HEK293 (cell line): ENCODE data around the gene ARHGAP6.

ENCODE experiments used
- CTCF ChIA-PET: fragments of 350-600 bp; formaldehyde crosslinking; extraction: SDS; loops from one replicate; lab custom pipeline; 2021; ENCODE audit warnings: antibody characterized with exemption; lab: Yijun Ruan, JAX
- POLR2A ChIA-PET: fragments of 300-600 bp; formaldehyde crosslinking; extraction: SDS; loops from one replicate; lab custom pipeline; 2020; ENCODE audit warnings: antibody characterized with exemption, inconsistent platforms; lab: Yijun Ruan, JAX
- H3K27ac ChIP-seq: fragments of 200-500 bp; sonication (Bioruptor generic); 2 replicates; pipeline ENCODE4 v1.5.1; 2014; ENCODE audit warnings: low read depth, low read length, control low read depth, inconsistent platforms; ENCODE audit errors: extremely low read depth
- H3K36me3 ChIP-seq, 2 experiments: fragments of 200-500 bp in 1 of 2; sonication (Bioruptor generic) in 1 of 2; 1 replicate in 1 of 2; 2 replicates in 1 of 2; pipeline ENCODE4 v1.5.1; 2014 to 2017; ENCODE audit warnings: inconsistent platforms in 2 of 2, low read length in 2 of 2; ENCODE audit not compliant: control insufficient read depth in 2 of 2, insufficient read depth in 1 of 2
- H3K4me1 ChIP-seq: fragments of 200-500 bp; sonication (Bioruptor generic); 2 replicates; pipeline ENCODE4 v1.5.1; 2014; ENCODE audit warnings: mild to moderate bottlenecking, low read length, inconsistent platforms; ENCODE audit not compliant: control insufficient read depth, insufficient read depth
- H3K4me3 ChIP-seq: 2 replicates; pipeline ENCODE4 v1.5.1; 2011; ENCODE audit warnings: low read depth, mild to moderate bottlenecking, control low read depth, low read length, moderate library complexity
- H3K9me3 ChIP-seq: fragments of 200-500 bp; sonication (Bioruptor generic); 2 replicates; pipeline ENCODE4 v1.5.1; 2014; ENCODE audit warnings: low read depth, low read length, inconsistent platforms; ENCODE audit not compliant: control insufficient read depth, insufficient read depth
- CTCF ChIP-seq: fragments of 450-650 bp; formaldehyde crosslinking; IDR thresholded peaks from 2 replicates; pipeline ENCODE4 v1.5.1; 2016; ENCODE audit warnings: missing biosample characterization, missing genetic modification characterization
- EGR2 ChIP-seq: fragments of 450-650 bp; formaldehyde crosslinking; IDR thresholded peaks from 2 replicates; pipeline ENCODE4 v1.5.1; 2016; ENCODE audit warnings: low read depth, missing biosample characterization, missing genetic modification characterization
- IKZF3 ChIP-seq: fragments of 450-650 bp; IDR thresholded peaks from 2 replicates; pipeline ENCODE4 v1.5.0; 2018; ENCODE audit warnings: missing biosample characterization, mild to moderate bottlenecking, missing genetic modification characterization, moderate library complexity
- KLF16 ChIP-seq: fragments of 450-650 bp; formaldehyde crosslinking; IDR thresholded peaks from 2 replicates; pipeline ENCODE4 v1.5.1; 2017; ENCODE audit warnings: missing biosample characterization, missing genetic modification characterization
- PRDM4 ChIP-seq: fragments of 450-650 bp; formaldehyde crosslinking; IDR thresholded peaks from 2 replicates; pipeline ENCODE4 v1.5.1; 2017; ENCODE audit warnings: missing biosample characterization, missing genetic modification characterization
- SCRT2 ChIP-seq: fragments of 450-650 bp; formaldehyde crosslinking; IDR thresholded peaks from 2 replicates; pipeline ENCODE4 v1.5.1; 2016; ENCODE audit warnings: missing biosample characterization, missing genetic modification characterization
- ZBTB1 ChIP-seq: fragments of 450-650 bp; formaldehyde crosslinking; IDR thresholded peaks from 2 replicates; pipeline ENCODE4 v1.5.1; 2016; ENCODE audit warnings: missing biosample characterization, missing genetic modification characterization
- ZBTB48 ChIP-seq: fragments of 450-650 bp; formaldehyde crosslinking; IDR thresholded peaks from 2 replicates; pipeline ENCODE4 v1.5.1; 2016; ENCODE audit warnings: missing biosample characterization, missing genetic modification characterization
- ZBTB6 ChIP-seq: fragments of 450-650 bp; formaldehyde crosslinking; IDR thresholded peaks from 2 replicates; pipeline ENCODE4 v1.5.1; 2017; ENCODE audit warnings: missing biosample characterization, missing genetic modification characterization
- ZBTB7A ChIP-seq: fragments of 450-650 bp; formaldehyde crosslinking; IDR thresholded peaks from 2 replicates; pipeline ENCODE4 v1.5.1; 2016; ENCODE audit warnings: low read depth, missing biosample characterization, missing genetic modification characterization
- ZBTB8A ChIP-seq: fragments of 450-650 bp; formaldehyde crosslinking; IDR thresholded peaks from 2 replicates; pipeline ENCODE4 v1.5.1; 2016; ENCODE audit warnings: missing biosample characterization, missing genetic modification characterization
- ZNF10 ChIP-seq: fragments of 450-650 bp; formaldehyde crosslinking; IDR thresholded peaks from 2 replicates; pipeline ENCODE4 v1.5.1; 2017; ENCODE audit warnings: missing biosample characterization, missing genetic modification characterization
- ZNF155 ChIP-seq: fragments of 450-650 bp; formaldehyde crosslinking; IDR thresholded peaks from 2 replicates; pipeline ENCODE4 v1.5.1; 2016; ENCODE audit warnings: missing biosample characterization, missing genetic modification characterization
- ZNF19 ChIP-seq: fragments of 450-650 bp; formaldehyde crosslinking; IDR thresholded peaks from 2 replicates; pipeline ENCODE4; 2016; ENCODE audit warnings: missing biosample characterization, missing genetic modification characterization, low read depth
- ZNF324 ChIP-seq: fragments of 450-650 bp; formaldehyde crosslinking; IDR thresholded peaks from 2 replicates; pipeline ENCODE4 v1.5.1; 2016; ENCODE audit warnings: missing biosample characterization, missing genetic modification characterization
- ZNF426 ChIP-seq: fragments of 450-650 bp; formaldehyde crosslinking; IDR thresholded peaks from 2 replicates; pipeline ENCODE4 v1.5.1; 2017; ENCODE audit warnings: missing biosample characterization, missing genetic modification characterization, mild to moderate bottlenecking, inconsistent platforms, moderate library complexity
- ZNF488 ChIP-seq: fragments of 450-650 bp; formaldehyde crosslinking; IDR thresholded peaks from 2 replicates; pipeline ENCODE4 v1.5.1; 2016; ENCODE audit warnings: missing biosample characterization, missing genetic modification characterization
- ZNF529 ChIP-seq: fragments of 450-650 bp; formaldehyde crosslinking; IDR thresholded peaks from 2 replicates; pipeline ENCODE4 v1.5.1; 2017; ENCODE audit warnings: missing genetic modification characterization, missing biosample characterization; ENCODE audit not compliant: insufficient replicate concordance
- ZNF530 ChIP-seq: fragments of 450-650 bp; formaldehyde crosslinking; IDR thresholded peaks from 2 replicates; pipeline ENCODE4 v1.5.1; 2016; ENCODE audit warnings: low read depth, missing biosample characterization, missing genetic modification characterization
- ZNF544 ChIP-seq: fragments of 450-650 bp; formaldehyde crosslinking; IDR thresholded peaks from 2 replicates; pipeline ENCODE4 v1.5.0; 2017; ENCODE audit warnings: missing biosample characterization, missing genetic modification characterization
- ZNF596 ChIP-seq: fragments of 450-650 bp; IDR thresholded peaks from 2 replicates; pipeline ENCODE4 v1.5.0; 2018; ENCODE audit warnings: missing biosample characterization, mild to moderate bottlenecking, missing genetic modification characterization, moderate library complexity
- ZNF600 ChIP-seq: fragments of 450-650 bp; formaldehyde crosslinking; IDR thresholded peaks from 2 replicates; pipeline ENCODE4 v1.5.1; 2016; ENCODE audit warnings: missing biosample characterization, missing genetic modification characterization
- ZNF610 ChIP-seq: fragments of 450-650 bp; formaldehyde crosslinking; IDR thresholded peaks from 2 replicates; pipeline ENCODE4 v1.5.1; 2016; ENCODE audit warnings: missing biosample characterization, missing genetic modification characterization, borderline replicate concordance
- ZNF626 ChIP-seq: fragments of 450-650 bp; sonication (Bioruptor Pico); formaldehyde crosslinking; IDR thresholded peaks from 2 replicates; pipeline ENCODE4 v1.5.1; 2018; ENCODE audit warnings: missing biosample characterization, missing genetic modification characterization, inconsistent platforms
- ZNF658 ChIP-seq: fragments of 450-650 bp; formaldehyde crosslinking; IDR thresholded peaks from 2 replicates; pipeline ENCODE4; 2016; ENCODE audit warnings: missing biosample characterization, missing genetic modification characterization
- ZNF76 ChIP-seq: fragments of 450-650 bp; formaldehyde crosslinking; IDR thresholded peaks from 2 replicates; pipeline ENCODE4; 2016; ENCODE audit warnings: low read depth, missing biosample characterization, missing genetic modification characterization, borderline replicate concordance
- ZNF791 ChIP-seq: fragments of 450-650 bp; formaldehyde crosslinking; IDR thresholded peaks from 2 replicates; pipeline ENCODE4 v1.5.1; 2016; ENCODE audit warnings: missing biosample characterization, missing genetic modification characterization
- ZSCAN30 ChIP-seq: fragments of 450-650 bp; IDR thresholded peaks from 2 replicates; pipeline ENCODE4 v1.5.1; 2018; ENCODE audit warnings: missing biosample characterization, mild to moderate bottlenecking, missing genetic modification characterization, moderate library complexity
- TF ChIP-seq, protein P1 (sequence below): fragments of 450-650 bp; IDR thresholded peaks from 2 replicates; pipeline ENCODE4 v1.5.1; 2018; ENCODE audit warnings: missing biosample characterization, missing genetic modification characterization

ARHGAP6 gene

GRCh38 chrX:11119313-11119943, 546.3 kb downstream of the ARHGAP6 start:
- Histone ChIP-seq H3K4me3 (no peak overlapping the region), H3K36me3 (peaks cover 0 to 81% of the 10 kb centered on the region in 2 experiments; a peak in 2 of 3 replicates), H3K9me3 (no peaks in the 10 kb centered on the region), H3K27ac (no peak overlapping the region)
- POLR2A ChIA-PET, result no interaction called here
- no peak for TF ChIP-seq ZBTB8A
- TF ChIP-seq ZNF10 (tag by site-specific recombination), result no peak
- no peak for TF ChIP-seq ZNF426
- no peak for TF ChIP-seq ZBTB7A (tag by site-specific recombination)
- no peak for TF ChIP-seq IKZF3
- no peak for TF ChIP-seq ZNF529
- TF ChIP-seq ZNF530 (tag by site-specific recombination), result no peak
- no peak for TF ChIP-seq ZBTB6 (tag by site-specific recombination)
- TF ChIP-seq ZNF324 (tag by site-specific recombination), result no peak
- TF ChIP-seq ZBTB1 (tag by site-specific recombination), result no peak
- no peak for TF ChIP-seq ZNF610 (tag by site-specific recombination)
- TF ChIP-seq CTCF (tag by site-specific recombination), result no peak
- no peak for TF ChIP-seq ZNF19 (tag by site-specific recombination)
- TF ChIP-seq ZBTB48, result no peak
- TF ChIP-seq, protein P1, sequence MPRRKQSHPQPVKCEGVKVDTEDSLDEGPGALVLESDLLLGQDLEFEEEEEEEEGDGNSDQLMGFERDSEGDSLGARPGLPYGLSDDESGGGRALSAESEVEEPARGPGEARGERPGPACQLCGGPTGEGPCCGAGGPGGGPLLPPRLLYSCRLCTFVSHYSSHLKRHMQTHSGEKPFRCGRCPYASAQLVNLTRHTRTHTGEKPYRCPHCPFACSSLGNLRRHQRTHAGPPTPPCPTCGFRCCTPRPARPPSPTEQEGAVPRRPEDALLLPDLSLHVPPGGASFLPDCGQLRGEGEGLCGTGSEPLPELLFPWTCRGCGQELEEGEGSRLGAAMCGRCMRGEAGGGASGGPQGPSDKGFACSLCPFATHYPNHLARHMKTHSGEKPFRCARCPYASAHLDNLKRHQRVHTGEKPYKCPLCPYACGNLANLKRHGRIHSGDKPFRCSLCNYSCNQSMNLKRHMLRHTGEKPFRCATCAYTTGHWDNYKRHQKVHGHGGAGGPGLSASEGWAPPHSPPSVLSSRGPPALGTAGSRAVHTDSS (tag by site-specific recombination), result no peak
- TF ChIP-seq KLF16 (tag by site-specific recombination), result no peak
- no peak for TF ChIP-seq ZNF76 (tag by site-specific recombination)
- no peak for TF ChIP-seq SCRT2 (tag by site-specific recombination)
- TF ChIP-seq ZNF596 (tag by site-specific recombination), result no peak
- TF ChIP-seq ZNF626 (tag by site-specific recombination), result no peak
- TF ChIP-seq, all 188 proteins: peak for 0
- no peaks in the 10 kb centered on the region for H3K4me1 ChIP-seq
- CTCF ChIA-PET, result no interaction called here

DNA sequence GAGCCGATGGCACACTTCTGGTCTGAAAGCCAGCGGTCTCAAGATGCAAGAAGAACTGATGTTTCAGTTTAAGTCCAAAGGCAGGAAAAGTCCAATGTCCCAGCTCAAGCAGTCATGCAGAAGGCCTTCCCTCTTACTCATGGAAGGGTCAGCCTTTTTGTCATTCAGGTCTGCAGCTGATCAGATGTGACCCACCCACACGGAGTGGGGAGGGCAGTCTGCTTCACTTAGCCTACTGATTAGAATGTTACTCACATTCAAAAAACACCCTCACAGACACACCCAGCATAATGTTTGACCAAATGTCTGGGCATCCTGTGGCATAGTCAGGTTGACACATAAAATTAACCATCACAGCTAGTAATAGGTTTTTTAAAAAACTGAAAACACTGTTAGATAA, 548.0 kb downstream of the ARHGAP6 start:
- Histone ChIP-seq H3K4me1 (no peaks in the 10 kb centered on the region), H3K9me3 (no peaks in the 10 kb centered on the region), H3K27ac (no peak overlapping the region), H3K4me3 (no peak overlapping the region), H3K36me3 (peaks cover 0 to 97% of the 10 kb centered on the region in 2 experiments; a peak in 2 of 3 replicates)
- ChIA-PET POLR2A (no interaction called here), CTCF (interaction anchor here (1.0 kb wide), 1 partner anchor 395 kb away, joined by 4 read pairs; no protein-coding TSS in a partner anchor)
- TF ChIP-seq ZNF544 (tag by site-specific recombination), result no peak
- TF ChIP-seq ZNF600 (tag by site-specific recombination), result no peak
- no peak for TF ChIP-seq ZSCAN30 (tag by site-specific recombination)
- no peak for TF ChIP-seq ZNF658 (tag by site-specific recombination)
- TF ChIP-seq ZNF626 (tag by site-specific recombination), result no peak
- TF ChIP-seq ZNF488 (tag by site-specific recombination), result no peak
- no peak for TF ChIP-seq PRDM4 (tag by site-specific recombination)
- TF ChIP-seq ZNF155 (tag by site-specific recombination), result no peak
- TF ChIP-seq ZNF791 (tag by site-specific recombination), result no peak
- no peak for TF ChIP-seq ZBTB7A (tag by site-specific recombination)
- TF ChIP-seq EGR2 (tag by site-specific recombination), result no peak
